CD4-positive, alpha-beta memory T cell (primary cell): ENCODE results near the gene RBFOX2. TPM values are rescaled to one million over a fixed set of nuclear protein-coding genes. Genes with fewer than 3 reads are reported as not detected.

Experiments
- CTCF ChIA-PET: fragments of 350-600 bp; sonication (Branson Sonifier 250); formaldehyde crosslinking; loops from one replicate; lab custom pipeline; 2021; ENCODE audit warnings: inconsistent platforms; ENCODE audit not compliant: partially characterized antibody; lab: Charles Lee
- POLR2A ChIA-PET: fragments of 350-600 bp; sonication (Branson Sonifier 250); formaldehyde crosslinking; loops from one replicate; lab custom pipeline; 2021; ENCODE audit not compliant: partially characterized antibody; lab: Charles Lee
- DNase-seq, 5 donors: peaks; one replicate each; pipeline versions ENCODE4 v3.0.0 to v3.0.0-alpha.2; 2020 to 2022; ENCODE audit warnings: mixed read lengths in 1 of 5
- H3K27ac ChIP-seq: one replicate; pipeline ENCODE4 v1.7.0; 2013; ENCODE audit warnings: low read depth, low read length
- H3K27me3 ChIP-seq: 2 replicates; pipeline ENCODE4 v1.7.0; 2013; ENCODE audit warnings: mild to moderate bottlenecking, low read length, moderate library complexity; ENCODE audit not compliant: insufficient read depth
- H3K36me3 ChIP-seq: 2 replicates; pipeline ENCODE4 v1.7.0; 2013; ENCODE audit warnings: mild to moderate bottlenecking, low read length, moderate library complexity; ENCODE audit not compliant: insufficient read depth
- H3K4me1 ChIP-seq: 2 replicates; pipeline ENCODE4 v1.7.0; 2013; ENCODE audit warnings: mild to moderate bottlenecking, low read length, moderate library complexity; ENCODE audit not compliant: insufficient read depth
- H3K4me3 ChIP-seq, 2 donors: one replicate each; pipeline ENCODE4 v1.7.0; 2013; ENCODE audit warnings: low read length in 2 of 2, mild to moderate bottlenecking in 1 of 2
- H3K9me3 ChIP-seq, 2 donors: one replicate each; pipeline ENCODE4 v1.7.0; 2013; ENCODE audit warnings: low read length in 2 of 2, control low read depth in 1 of 2; ENCODE audit not compliant: control insufficient read depth in 1 of 2
- H3K27ac Mint-ChIP-seq, 7 donors: one replicate each; pipeline ENCODE4 v1.8.0; 2020 to 2021; ENCODE audit warnings: mixed read lengths in 7 of 7, mild to moderate bottlenecking in 6 of 7, inconsistent platforms in 3 of 7, moderate library complexity in 3 of 7
- H3K27me3 Mint-ChIP-seq, 2 donors: one replicate each; pipeline ENCODE4 v1.8.0; 2020 to 2021; ENCODE audit warnings: mixed read lengths in 2 of 2
- H3K36me3 Mint-ChIP-seq, 2 donors: one replicate each; pipeline ENCODE4 v1.8.0; 2020 to 2021; ENCODE audit warnings: mixed read lengths in 2 of 2, inconsistent platforms in 1 of 2, mild to moderate bottlenecking in 1 of 2
- H3K4me1 Mint-ChIP-seq, 4 donors: one replicate each; pipeline ENCODE4 v1.8.0; 2020 to 2021; ENCODE audit warnings: mixed read lengths in 4 of 4, mild to moderate bottlenecking in 1 of 4
- H3K4me3 Mint-ChIP-seq, 8 donors: one replicate each; pipeline ENCODE4 v1.8.0; 2020 to 2021; ENCODE audit warnings: mixed read lengths in 8 of 8, mild to moderate bottlenecking in 7 of 8, moderate library complexity in 6 of 8, inconsistent platforms in 3 of 8
- H3K9me3 Mint-ChIP-seq, 8 donors: one replicate each; pipeline ENCODE4 v1.8.0; 2020 to 2021; ENCODE audit warnings: mixed read lengths in 8 of 8, mild to moderate bottlenecking in 5 of 8, inconsistent platforms in 3 of 8, moderate library complexity in 1 of 8
- intact Hi-C: fragments of 100-400 bp; cut with micrococcal nuclease; formaldehyde crosslinking; loops from one replicate; pipeline ENCODE4 v1.15.1; 2023
- polyA plus RNA-seq, 2 donors: library from polyadenylated mRNA; unstranded; fragments of 300-500 nt; fragmentation: Illumina TruSeq; gene quantifications; one replicate each; pipeline ENCODE4 v1.2.3, GENCODE V29; 2021
- total RNA-seq, 2 experiments: library from RNA; stranded (reverse); gene quantifications; one replicate each; pipeline ENCODE4 v1.2.3, GENCODE V29; 2021

Gene RBFOX2
- total and polyA plus RNA-seq, 4 experiments from 2014 or later: 0.68 to 1.3 (median 1.0) TPM

DNA sequence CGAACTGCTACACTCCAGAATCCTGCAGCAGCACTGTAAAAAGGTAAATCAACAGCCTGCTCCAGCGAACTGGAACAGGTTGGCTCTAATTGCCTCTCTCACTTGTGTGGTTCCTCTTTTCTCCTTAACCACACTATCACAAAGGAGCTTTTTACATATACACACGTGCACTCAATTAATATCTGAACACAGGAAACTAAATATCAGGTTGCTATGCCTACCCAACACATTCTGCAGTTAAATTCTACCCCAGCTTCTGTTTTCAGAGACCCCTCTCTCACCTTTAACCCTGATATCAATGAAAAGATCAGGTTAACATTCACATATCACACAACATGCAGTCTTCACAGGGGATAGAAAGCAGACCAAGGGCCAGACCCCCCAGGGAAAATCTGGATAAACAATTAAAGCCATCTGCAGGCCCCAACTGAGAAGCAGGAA lies 11.0 kb downstream of the RBFOX2 start:
- Mint-ChIP-seq H3K9me3 (no peaks in the 10 kb centered on the region), H3K27me3 (peaks cover 6 to 14% of the 10 kb centered on the region in 2 donors), H3K4me1 (peaks cover 7 to 11% (median 7%) of the 10 kb centered on the region in 4 donors), H3K4me3 (no peak overlapping the region), H3K36me3 (no peaks in the 10 kb centered on the region), H3K27ac (no peak overlapping the region)
- Histone ChIP-seq H3K4me3 (no peak overlapping the region), H3K4me1 (peaks cover 5% of the 10 kb centered on the region), H3K36me3 (no peaks in the 10 kb centered on the region), H3K9me3 (no peaks in the 10 kb centered on the region), H3K27me3 (no peaks in the 10 kb centered on the region), H3K27ac (no peak overlapping the region)
- intact Hi-C loops: no loop called here
- ChIA-PET POLR2A (no interaction called here), CTCF (no interaction called here)
- DNase-seq: no peak

DNA sequence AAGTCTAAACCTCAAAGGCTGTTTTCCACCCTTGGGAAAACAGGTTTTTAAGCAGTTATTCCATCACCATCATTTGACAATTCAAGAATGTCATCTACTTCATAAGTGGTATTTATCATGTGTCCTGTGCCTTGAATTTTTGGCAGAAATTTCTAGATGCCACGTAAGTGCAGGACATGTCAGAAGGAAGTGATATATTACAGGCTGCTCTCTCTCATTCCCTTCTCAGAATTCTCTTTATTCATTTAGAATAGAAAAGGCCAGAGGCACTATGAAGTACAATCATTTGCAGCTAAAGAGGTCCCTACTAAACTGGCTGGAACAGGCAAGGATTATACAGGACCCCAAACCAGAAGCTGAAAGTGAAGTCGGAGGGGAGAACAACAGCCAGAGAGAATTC lies 11.9 kb downstream of the RBFOX2 start:
- Mint-ChIP-seq H3K27me3 (peaks cover 6 to 14% of the 10 kb centered on the region in 2 donors), H3K9me3 (no peaks in the 10 kb centered on the region), H3K4me1 (peaks cover under 1 to 2% (median 2%) of the 10 kb centered on the region in 4 donors), H3K27ac (no peak overlapping the region), H3K36me3 (no peaks in the 10 kb centered on the region), H3K4me3 (no peak overlapping the region)
- Histone ChIP-seq H3K36me3 (no peaks in the 10 kb centered on the region), H3K4me3 (no peak overlapping the region), H3K4me1 (no peaks in the 10 kb centered on the region), H3K27me3 (no peaks in the 10 kb centered on the region), H3K27ac (no peak overlapping the region), H3K9me3 (no peaks in the 10 kb centered on the region)
- intact Hi-C loops: no loop called here
- DNase-seq: no peak
- CTCF ChIA-PET: no interaction called here
- POLR2A ChIA-PET: no interaction called here

DNA sequence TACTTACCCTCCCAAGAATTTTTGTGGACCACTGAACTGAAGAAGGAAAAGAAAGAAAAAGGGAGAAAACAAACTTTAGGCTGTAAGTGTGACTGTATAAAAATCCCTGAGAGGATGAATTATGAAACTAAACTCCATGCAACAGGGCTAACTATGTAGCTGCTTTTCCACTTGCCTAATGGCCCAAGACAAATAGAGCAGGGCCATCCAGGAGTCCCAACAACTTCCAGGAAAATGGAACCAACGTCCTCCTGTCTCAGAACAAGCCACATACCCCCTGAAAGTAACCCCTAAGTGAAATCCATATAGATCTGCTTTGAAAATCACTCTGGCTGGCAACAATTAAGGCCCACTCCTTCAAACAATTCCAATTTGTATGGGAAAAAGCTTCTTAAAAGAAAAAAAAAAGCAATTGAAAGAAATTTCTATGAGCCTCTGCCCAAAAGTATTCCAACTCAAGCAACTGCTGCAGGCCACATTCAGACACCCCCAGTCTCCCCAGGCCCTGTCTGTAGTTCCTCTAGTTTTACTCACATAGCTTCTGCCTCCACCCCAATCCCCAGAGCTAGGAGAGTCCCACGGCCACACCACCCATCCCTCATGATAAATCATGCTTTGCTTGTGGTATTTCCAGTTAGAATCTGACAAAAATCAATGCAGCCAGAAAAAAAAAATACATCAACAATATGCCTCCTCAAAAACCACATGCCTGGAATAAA lies 12.7 kb downstream of the RBFOX2 start:
- CTCF ChIA-PET: interaction anchor here (1.0 kb wide), 1 partner anchor 11 kb away, joined by 3 read pairs; no protein-coding TSS in a partner anchor
- intact Hi-C loops: no loop called here
- H3K9me3 Mint-ChIP-seq: no peaks in the 10 kb centered on the region
- no peak overlapping the region for H3K4me3 Mint-ChIP-seq
- no peak overlapping the region for H3K4me3 ChIP-seq
- H3K4me1 ChIP-seq: no peaks in the 10 kb centered on the region
- H3K27ac Mint-ChIP-seq: no peak overlapping the region
- H3K27me3 ChIP-seq: no peaks in the 10 kb centered on the region
- H3K36me3 ChIP-seq: no peaks in the 10 kb centered on the region
- POLR2A ChIA-PET: no interaction called here
- H3K27ac ChIP-seq: no peak overlapping the region
- peaks cover 6 to 14% of the 10 kb centered on the region in 2 donors for H3K27me3 Mint-ChIP-seq
- DNase-seq: no peak
- no peaks in the 10 kb centered on the region for H3K36me3 Mint-ChIP-seq
- H3K9me3 ChIP-seq: no peaks in the 10 kb centered on the region
- no peaks in the 10 kb centered on the region for H3K4me1 Mint-ChIP-seq

DNA sequence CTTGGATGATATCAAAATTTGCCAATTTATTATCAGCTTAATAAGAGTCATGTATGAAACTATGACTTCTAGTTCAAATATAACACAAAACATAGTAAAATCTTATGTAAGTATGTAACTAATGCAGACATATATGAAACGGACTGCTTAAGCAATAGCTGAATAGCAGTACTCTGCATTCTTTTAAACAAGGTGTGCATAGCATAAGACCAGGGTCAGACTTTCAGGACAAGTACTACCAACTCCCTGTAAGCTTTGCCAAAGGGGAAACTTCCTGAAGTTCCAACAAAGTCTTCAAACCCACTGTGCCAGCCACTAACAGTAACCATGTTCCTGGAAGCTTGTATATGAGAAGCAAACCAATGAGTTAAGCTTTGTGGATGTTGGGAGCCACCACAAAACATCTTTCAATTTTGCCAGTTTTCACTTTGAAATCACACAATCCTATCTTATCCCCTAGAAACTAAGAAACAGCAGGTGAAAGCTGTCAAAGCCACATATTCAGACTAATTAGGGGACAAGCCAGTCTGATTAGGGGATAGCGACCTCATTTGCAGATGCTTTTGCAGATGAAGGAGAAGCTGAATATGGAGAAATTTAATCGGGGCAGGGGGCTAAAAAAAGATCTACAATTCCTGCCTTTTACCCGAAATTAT lies 13.3 kb downstream of the RBFOX2 start:
- Histone ChIP-seq H3K4me3 (no peak overlapping the region), H3K4me1 (no peaks in the 10 kb centered on the region), H3K27ac (no peak overlapping the region), H3K36me3 (no peaks in the 10 kb centered on the region), H3K27me3 (no peaks in the 10 kb centered on the region), H3K9me3 (no peaks in the 10 kb centered on the region)
- no peak for DNase-seq
- H3K27ac Mint-ChIP-seq: no peak overlapping the region
- no peaks in the 10 kb centered on the region for H3K4me1 Mint-ChIP-seq
- CTCF ChIA-PET: interaction anchor here (0.9 to 1.0 kb wide), 2 partner anchors 12 to 51 kb away, joined by 3 read pairs; no protein-coding TSS in a partner anchor
- intact Hi-C loops: no loop called here
- POLR2A ChIA-PET: no interaction called here
- no peaks in the 10 kb centered on the region for H3K9me3 Mint-ChIP-seq
- H3K36me3 Mint-ChIP-seq: no peaks in the 10 kb centered on the region
- H3K27me3 Mint-ChIP-seq: peaks cover 6 to 16% of the 10 kb centered on the region in 2 donors
- H3K4me3 Mint-ChIP-seq: no peak overlapping the region

DNA sequence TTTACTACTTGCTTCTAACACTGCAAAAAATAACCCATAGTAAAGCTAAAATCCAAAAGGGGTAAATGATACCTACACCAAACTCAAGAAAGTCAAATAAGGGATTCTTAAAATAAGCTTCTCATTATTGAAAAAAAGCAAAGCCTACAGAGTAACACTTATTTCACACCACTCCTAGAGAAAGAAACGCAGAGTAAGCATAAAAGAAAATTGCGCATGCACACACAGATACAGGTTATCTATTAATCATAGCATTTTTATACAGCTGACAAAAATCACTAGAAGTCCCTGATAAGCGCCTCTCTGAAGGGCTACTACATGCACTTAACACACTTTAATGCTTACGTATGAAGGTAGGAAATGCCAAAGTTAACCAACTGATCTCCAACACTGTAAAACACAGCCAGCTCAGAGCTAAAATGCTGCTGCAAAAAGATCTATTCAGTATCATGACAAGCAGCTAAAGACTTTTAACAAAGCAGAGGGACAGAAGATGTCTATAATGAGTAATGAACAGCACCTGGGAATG lies 14.0 kb downstream of the RBFOX2 start:
- Mint-ChIP-seq H3K9me3 (no peaks in the 10 kb centered on the region), H3K4me3 (no peak overlapping the region), H3K36me3 (no peaks in the 10 kb centered on the region), H3K27ac (peak overlapping the region in 1 of 7 donors; percentile 5), H3K27me3 (peaks cover 6 to 22% of the 10 kb centered on the region in 2 donors), H3K4me1 (no peaks in the 10 kb centered on the region)
- H3K4me1 ChIP-seq: no peaks in the 10 kb centered on the region
- DNase-seq: no peak
- CTCF ChIA-PET: interaction anchor here (0.9 to 1.0 kb wide), 2 partner anchors 12 to 51 kb away, joined by 3 read pairs; no protein-coding TSS in a partner anchor
- H3K4me3 ChIP-seq: no peak overlapping the region
- no peak overlapping the region for H3K27ac ChIP-seq
- H3K27me3 ChIP-seq: no peaks in the 10 kb centered on the region
- POLR2A ChIA-PET: no interaction called here
- no peaks in the 10 kb centered on the region for H3K9me3 ChIP-seq
- intact Hi-C loops: no loop called here
- H3K36me3 ChIP-seq: no peaks in the 10 kb centered on the region

DNA sequence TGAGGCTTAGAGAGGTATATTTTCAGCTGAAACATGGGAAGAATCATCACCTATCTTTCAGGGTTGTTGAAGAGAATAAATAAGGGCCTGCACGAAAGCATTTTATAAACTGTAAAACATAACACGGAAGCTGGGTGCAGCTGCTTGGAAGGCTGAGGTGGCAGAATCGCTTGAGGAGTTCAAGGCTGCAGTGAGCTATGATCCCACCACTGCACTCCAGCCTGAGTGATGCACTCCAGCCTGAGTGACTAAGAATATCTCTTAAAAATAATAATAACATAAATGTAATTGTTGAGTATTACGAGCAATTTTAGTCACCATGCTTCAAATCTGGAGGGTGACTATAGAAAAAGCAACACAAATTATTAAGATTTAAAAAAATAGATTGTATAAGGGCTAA lies 16.3 kb downstream of the RBFOX2 start:
- CTCF ChIA-PET: interaction anchor here (1.4 kb wide), 1 partner anchor 54 kb away, joined by 3 read pairs; no protein-coding TSS in a partner anchor
- peaks cover 4 to 24% of the 10 kb centered on the region in 2 donors for H3K27me3 Mint-ChIP-seq
- H3K4me1 ChIP-seq: no peaks in the 10 kb centered on the region

DNA sequence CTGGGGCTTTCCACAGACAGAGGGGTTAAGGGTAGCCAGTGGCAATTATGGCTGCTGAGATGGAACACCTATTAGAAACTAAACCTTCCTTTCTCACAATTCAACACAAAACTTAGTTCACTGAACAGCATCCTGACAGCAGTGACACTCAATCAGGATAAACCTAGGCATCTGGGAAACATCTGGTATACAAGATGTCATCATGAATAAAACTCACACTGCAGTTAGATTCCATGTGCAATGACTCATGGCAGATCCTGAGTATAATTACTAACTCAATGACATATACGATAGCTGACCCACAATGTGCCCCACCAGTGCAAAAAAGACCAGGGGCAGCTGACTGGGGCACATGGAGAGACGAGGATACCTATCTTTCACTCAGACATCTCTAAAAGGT lies 17.7 kb downstream of the RBFOX2 start:
- Mint-ChIP-seq H3K36me3 (no peaks in the 10 kb centered on the region), H3K9me3 (no peaks in the 10 kb centered on the region), H3K4me1 (no peaks in the 10 kb centered on the region), H3K4me3 (no peak overlapping the region), H3K27me3 (peaks cover 2 to 25% of the 10 kb centered on the region in 2 donors), H3K27ac (no peak overlapping the region)
- no peaks in the 10 kb centered on the region for H3K36me3 ChIP-seq
- H3K4me1 ChIP-seq: no peaks in the 10 kb centered on the region
- H3K9me3 ChIP-seq: no peaks in the 10 kb centered on the region
- no peak overlapping the region for H3K4me3 ChIP-seq
- intact Hi-C loops: no loop called here
- ChIA-PET CTCF (no interaction called here), POLR2A (no interaction called here)
- DNase-seq: no peak
- H3K27me3 ChIP-seq: no peaks in the 10 kb centered on the region
- H3K27ac ChIP-seq: no peak overlapping the region

More for the DNA sequence above, 16.3 kb downstream of the RBFOX2 start:
- H3K4me3 Mint-ChIP-seq: no peak overlapping the region
- no peaks in the 10 kb centered on the region for H3K9me3 Mint-ChIP-seq
- intact Hi-C loops: no loop called here
- no peaks in the 10 kb centered on the region for H3K4me1 Mint-ChIP-seq
- Histone ChIP-seq H3K27ac (no peak overlapping the region), H3K9me3 (no peaks in the 10 kb centered on the region), H3K4me3 (no peak overlapping the region), H3K36me3 (no peaks in the 10 kb centered on the region), H3K27me3 (no peaks in the 10 kb centered on the region)
- no peak for DNase-seq
- H3K27ac Mint-ChIP-seq: no peak overlapping the region
- POLR2A ChIA-PET: interaction anchor here (0.5 kb wide), 1 partner anchor 124 kb away, joined by 4 read pairs; no protein-coding TSS in a partner anchor
- no peaks in the 10 kb centered on the region for H3K36me3 Mint-ChIP-seq
